Ammon's horn (tissue), 1 donor: Measurements from ENCODE around the gene MOK.

Experiments used
- DNase-seq: peaks from one replicate; pipeline ENCODE4 v3.0.0-alpha.2; 2016; ENCODE audit warnings: low spot score

MOK gene

DNA sequence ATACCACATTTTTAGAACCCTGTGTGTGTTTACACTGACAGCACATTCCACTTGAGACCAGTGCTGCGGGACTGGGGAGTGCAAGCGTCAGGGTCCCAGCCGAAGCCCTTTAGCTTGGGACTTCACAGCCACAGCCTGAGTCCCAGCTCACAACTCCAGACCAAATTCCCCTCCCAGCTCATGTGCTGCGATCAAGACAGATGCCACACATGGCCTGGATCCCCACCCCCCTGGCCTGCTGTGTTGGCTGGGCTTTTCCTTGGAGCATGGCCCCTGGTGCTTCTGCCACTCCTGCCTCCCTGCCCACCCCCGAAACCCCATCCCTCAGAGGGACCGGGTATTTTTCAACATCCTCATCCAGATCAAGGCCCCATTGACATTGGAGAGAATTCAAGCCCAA lies 101.6 kb downstream of the MOK start:
- DNase-seq, result no peak

DNA sequence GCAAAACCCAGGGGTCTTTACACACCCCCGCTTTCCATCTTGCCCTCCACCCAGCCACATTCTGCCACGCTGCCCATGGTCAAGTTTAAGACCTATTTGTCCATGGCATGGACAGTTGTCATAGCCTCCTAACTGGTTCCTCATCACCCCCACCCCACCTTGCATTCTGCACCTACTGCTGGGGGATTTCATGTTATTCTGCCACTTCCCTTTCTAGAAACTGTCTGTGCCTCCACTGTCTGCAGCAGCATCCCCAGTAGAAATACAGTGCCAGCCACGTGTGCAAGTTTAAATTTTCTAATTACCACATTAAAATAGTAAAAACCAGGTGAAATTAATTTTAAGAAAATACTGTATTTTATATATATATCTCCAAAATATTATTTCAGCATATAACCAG lies 102.0 kb downstream of the MOK start:
- no peak for DNase-seq

GRCh38 chr14:102201776-102202175 lies 103.2 kb downstream of the MOK start:
- no peak for DNase-seq

DNA sequence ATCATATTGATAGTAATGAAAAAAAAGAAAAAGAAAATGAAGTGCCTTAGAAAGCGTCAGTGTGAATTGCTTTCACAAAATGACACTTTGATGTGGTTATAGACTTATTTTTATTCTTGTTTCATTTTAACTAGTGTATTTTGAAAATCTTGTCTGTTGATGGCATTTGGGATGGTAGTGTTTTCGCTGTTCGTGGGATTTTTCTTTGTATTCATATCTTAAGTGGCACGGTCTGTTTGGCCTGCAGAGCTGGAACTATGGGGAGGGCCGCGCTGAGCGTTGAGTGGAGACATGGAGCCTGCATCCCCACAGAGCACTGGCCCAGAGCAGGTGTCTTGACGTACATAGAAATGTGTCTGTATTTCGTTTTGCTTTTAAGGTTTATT lies 103.6 kb downstream of the MOK start:
- no peak for DNase-seq

DNA sequence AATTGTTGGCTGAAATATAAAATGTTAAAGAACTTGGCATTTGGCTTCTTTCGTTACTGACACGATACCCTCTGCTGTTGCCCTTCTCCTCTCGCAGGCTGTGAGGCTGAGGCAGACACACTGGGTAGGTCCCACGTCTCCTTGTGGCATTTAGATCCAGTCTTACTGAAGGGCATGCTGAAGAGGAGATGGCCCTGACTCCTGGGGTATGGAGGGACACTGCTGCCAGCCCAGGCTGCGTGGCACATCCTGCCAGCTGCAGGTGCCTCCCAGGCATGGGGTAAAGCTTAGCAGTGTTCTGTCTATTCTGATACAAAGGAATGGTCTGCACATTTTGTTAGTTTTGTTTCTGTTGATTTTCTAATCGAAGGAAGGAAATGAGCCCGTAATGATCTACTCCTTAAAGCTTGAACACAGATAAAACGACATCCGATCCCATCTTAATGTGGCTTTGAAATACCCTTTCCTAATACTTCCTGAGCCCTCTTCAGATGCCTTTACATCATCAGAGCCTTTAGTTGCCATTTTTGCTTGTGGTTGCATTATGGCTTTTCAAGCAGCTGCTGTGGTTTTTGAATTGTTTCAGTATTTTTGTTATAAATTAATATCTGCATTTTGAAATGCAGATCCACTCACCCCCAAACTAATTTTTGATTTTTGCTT lies 104.1 kb downstream of the MOK start:
- DNase-seq, result no peak

DNA sequence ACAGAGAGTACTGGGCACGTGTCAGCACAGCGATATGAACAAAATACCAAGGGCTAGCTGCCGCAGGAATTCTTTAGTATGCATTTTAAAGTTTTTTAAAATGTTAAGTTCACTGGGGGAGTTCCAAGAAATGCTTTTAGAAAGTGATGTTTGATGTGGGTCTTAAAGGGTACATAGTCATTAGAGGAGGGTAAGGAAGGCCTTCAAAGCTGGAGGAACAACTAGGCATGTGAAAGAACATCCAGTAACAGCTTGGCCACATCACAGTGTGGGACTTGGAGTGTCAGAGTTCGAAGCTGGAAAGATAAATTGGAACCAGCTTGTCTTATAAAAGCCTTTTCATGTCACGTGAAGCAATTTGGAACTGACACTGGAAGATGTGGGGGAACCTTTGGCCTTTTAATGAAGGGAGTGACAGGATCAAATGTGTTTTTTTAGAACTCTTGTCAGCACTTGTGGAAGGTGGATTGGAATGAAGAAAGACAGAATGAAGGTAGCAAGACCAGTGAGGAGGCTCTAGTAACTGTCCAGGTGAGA lies 107.6 kb downstream of the MOK start:
- no peak for DNase-seq

DNA sequence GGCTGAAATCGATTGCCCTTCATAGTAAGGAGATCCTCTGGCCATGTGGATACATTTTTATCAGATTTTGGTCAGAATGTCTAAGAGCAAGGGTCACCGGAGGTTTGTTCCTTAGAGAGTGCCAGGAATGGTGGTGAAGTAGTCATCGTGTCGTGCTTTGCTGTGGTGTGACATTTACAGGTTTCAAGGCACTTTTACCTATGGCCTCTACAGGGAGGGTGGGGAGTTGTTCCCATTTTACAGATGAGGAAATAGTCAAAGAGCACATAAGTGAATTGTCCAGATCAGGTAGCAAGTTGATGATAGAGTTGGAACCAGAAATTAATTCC lies 108.1 kb downstream of the MOK start:
- no peak for DNase-seq

- peak; percentile 98 for DNase-seq
These were observed 108.7 kb downstream of the MOK start for GRCh38 chr14:102196039-102196901.

DNA sequence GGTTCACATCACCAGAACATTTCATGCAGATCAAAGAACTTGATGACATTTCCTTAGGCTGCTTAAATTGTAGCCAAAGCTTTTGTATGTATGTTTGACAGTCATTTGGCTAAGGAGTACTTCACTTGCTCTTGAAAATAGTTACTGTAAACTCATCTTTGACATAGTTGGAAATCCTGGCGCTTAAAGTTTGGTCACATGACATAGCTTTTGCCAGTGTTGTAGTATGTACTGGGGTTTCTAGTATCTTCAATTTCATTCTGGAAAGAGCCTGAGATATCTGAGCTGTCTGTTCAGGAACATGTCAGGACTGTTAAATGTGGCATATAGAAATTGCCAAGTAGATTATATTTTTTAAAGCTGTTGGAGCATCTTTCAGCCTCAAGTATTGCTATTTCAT lies 109.5 kb downstream of the MOK start:
- DNase-seq, result peak; percentile 2

- DNase-seq, result peak; percentile 7
These were observed 110.1 kb downstream of the MOK start for GRCh38 chr14:102194856-102195255.

DNA sequence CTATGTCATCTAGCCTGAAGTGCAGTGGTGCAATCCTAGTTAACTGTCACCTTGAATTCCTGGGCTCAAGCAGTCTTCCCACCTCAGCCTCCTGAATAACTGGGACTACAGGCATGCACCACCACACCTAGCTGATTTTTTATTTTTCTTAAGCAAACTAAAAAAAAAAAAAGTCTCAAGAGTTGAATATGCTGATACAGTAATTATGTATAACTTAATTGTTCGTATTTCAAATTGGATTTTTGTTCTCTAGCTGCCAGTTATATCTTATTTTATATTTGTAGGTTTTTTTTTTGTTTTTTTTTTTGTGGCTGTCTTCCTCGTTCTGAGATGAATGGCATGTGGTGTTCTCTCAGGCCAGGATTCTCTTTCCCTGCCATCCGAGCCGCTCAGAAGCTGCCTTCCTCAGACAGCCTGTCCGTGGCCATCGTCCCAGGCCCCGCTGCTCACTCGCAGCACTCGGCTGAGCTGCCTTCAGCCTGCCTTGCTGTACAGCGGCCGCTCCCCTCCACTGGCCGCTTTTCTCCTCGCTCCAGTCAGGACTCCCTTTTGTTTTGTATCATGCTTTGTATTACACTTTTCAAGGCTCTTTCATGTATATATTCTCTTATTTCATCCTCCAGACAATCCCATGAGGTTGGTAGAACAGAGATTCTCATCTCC lies 112.0 kb downstream of the MOK start:
- peak; percentile 82 for DNase-seq

DNA sequence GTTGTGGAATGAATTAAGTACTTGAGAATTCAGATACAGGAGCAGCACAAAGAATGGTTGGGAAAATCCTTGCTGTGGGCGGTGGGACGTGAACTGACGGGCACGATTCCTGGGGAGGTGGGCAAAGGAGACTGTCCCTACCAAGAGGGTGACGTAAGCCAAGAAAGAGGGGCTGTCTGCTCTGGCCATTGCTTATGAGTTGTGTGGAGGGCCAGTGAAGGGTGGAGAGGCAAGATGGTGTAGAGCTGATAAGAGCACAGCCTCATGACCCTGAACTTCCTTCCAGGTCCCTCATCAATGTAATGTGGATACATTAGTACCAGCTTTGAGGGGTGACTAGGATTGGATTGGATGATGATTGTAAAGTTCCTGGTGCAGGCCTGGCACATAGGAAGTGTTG lies 115.1 kb downstream of the MOK start:
- DNase-seq, result peak; percentile 1

GRCh38 chr14:102188187-102188586 lies 116.8 kb downstream of the MOK start:
- DNase-seq, result no peak

GRCh38 chr14:102187568-102188001 lies 117.4 kb downstream of the MOK start:
- peak; percentile 48 for DNase-seq

DNA sequence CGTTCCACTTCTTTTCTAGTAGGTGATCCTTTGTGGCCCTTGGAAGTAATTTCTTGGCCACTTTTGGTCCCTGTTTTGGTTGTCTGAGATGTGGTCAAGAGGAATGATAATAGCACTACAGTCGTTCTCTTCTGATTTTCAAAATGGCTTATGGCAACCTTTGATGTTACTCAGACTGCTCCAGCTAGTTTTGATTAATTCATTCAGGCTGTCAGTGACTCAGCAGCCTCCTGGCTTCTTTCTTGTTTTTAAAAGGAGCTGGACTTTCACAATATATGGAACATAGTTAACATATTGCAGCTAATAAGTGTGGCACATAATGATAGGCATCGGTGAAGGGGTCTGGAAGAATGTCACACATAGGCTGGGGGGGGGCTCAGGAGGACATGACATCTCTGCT lies 117.9 kb downstream of the MOK start:
- DNase-seq, result peak; percentile 3

DNA sequence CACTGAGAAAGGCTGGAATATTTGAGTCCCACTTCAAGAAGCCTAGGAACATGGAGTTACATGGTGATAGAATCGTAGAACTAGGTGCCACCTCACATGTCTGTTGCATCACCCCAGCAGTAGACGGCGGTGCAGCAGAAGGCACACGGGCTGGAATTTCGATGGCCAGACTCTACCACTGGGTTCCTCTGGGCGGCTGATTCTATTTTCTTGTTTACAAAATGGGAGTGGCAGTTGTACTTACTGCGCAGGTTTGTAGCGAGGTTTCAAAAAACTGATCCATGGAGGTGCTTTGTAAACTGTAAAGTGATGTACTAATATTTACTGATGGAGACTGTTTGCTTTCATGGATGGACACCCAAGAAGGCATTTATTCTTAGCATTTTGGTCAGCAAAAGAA lies 119.6 kb downstream of the MOK start:
- DNase-seq, result no peak

DNA sequence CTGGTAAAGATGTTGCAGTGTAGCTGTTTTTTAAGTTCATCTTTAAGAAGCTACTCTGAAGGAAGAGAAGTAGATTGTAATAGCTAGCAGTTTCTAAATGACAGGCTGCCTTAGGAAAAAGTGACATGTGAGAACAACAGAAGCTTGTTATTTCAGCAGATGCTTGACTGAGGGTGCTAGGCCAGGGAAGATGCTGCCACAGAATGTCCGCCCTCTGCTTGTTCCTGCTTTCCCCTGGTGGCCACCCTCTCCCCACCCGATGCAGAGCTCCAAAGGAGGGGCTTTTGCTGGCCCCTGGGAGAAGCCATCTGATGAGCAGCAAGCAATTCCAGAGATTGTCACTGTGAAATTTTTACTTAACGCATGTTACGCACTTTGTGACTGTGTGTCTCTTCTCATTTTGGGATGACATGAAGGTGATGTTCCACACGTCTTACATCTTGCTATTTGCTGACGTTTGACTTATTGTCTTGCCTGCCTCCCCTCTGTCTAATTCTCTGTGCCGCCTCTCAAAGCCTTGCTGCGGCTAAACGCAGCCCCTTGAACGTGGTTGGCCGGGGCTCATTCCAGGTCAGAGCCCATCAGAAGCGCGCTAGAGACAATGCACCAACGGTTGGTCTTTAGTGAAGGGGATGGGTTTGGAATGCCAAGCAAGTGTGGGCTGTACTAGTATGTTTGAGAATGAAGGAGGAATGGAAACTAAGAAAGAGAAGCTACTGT lies 120.5 kb downstream of the MOK start:
- DNase-seq, result peak; percentile 83

DNA sequence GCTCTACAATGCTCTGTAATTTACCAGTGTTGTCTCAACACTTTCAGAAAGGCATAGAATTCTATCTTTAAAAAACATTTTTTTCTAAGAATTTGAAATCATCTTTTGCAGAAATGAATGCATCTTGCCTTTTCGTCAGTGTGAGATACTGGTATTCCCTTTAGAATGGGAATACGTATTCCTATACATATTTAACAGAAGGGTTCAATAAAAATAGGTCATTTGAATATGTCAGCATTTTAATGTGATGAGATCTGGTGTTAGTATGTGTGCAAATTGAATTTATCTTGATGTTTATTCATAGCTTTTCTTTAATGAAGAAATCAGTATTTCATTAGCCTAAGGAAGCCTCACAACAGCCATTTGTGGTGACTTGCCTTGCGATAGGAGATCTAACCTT lies 121.1 kb downstream of the MOK start:
- no peak for DNase-seq

- DNase-seq, result no peak
These were observed 121.9 kb downstream of the MOK start for GRCh38 chr14:102182936-102183619.

- no peak for DNase-seq
These were observed 122.8 kb downstream of the MOK start for GRCh38 chr14:102182190-102182589.

GRCh38 chr14:102181187-102181586 lies 123.8 kb downstream of the MOK start:
- DNase-seq, result no peak
